A673 (cell line): Measurements from ENCODE around the gene ALDH1L1. TPM values are rescaled to one million over a fixed set of nuclear protein-coding genes. Genes with fewer than 3 reads are reported as not detected.

Experiments used
- BruUV-seq: library from RNA; stranded (reverse); fragments of 400-500 nt; replicated peaks from 2 replicates; lab custom pipeline; 2021; lab: Mats Ljungman, UMichigan
- CTCF ChIA-PET: fragments of 300-600 bp; sonication (Branson Sonifier 250); formaldehyde crosslinking; loops from one replicate; lab custom pipeline; 2022; ENCODE audit warnings: antibody characterized with exemption; lab: Charles Lee
- POLR2A ChIA-PET: fragments of 300-600 bp; sonication (Branson Sonifier 250); formaldehyde crosslinking; loops from one replicate; lab custom pipeline; 2022; ENCODE audit warnings: antibody characterized with exemption; ENCODE audit not compliant: low non-redundant PET; lab: Charles Lee
- DNase-seq: peaks from one replicate; pipeline ENCODE4 v3.0.0-alpha.2; 2015; ENCODE audit warnings: low spot score
- H3K27ac ChIP-seq: fragments of 200-600 bp; sonication (generic); 2 replicates; pipeline ENCODE4 v1.5.1; 2016; ENCODE audit warnings: mixed run types, low read depth, mild to moderate bottlenecking, mixed read lengths, antibody characterized with exemption, low read length; ENCODE audit not compliant: poor library complexity, severe bottlenecking
- H3K27me3 ChIP-seq: fragments of 200-600 bp; sonication (generic); replicated peaks from 2 replicates; pipeline ENCODE4 v1.6.1; 2017; ENCODE audit warnings: mixed run types, low read depth, mild to moderate bottlenecking, mixed read lengths, antibody characterized with exemption, low read length; ENCODE audit not compliant: insufficient read depth, poor library complexity
- H3K36me3 ChIP-seq: fragments of 200-600 bp; sonication (generic); 2 replicates; pipeline ENCODE4 v1.6.1; 2016; ENCODE audit warnings: mixed run types, mild to moderate bottlenecking, mixed read lengths, antibody characterized with exemption, low read length; ENCODE audit not compliant: insufficient read depth, poor library complexity, severe bottlenecking
- H3K4me1 ChIP-seq: fragments of 200-600 bp; sonication (generic); 2 replicates; pipeline ENCODE4 v1.6.1; 2017; ENCODE audit warnings: mixed run types, mild to moderate bottlenecking, mixed read lengths, antibody characterized with exemption, low read length; ENCODE audit not compliant: insufficient read depth, poor library complexity, severe bottlenecking
- H3K4me3 ChIP-seq: fragments of 200-600 bp; sonication (generic); 2 replicates; pipeline ENCODE4 v1.5.1; 2016; ENCODE audit warnings: low read depth, mixed run types, mild to moderate bottlenecking, mixed read lengths, low read length; ENCODE audit not compliant: poor library complexity, severe bottlenecking
- H3K9me3 ChIP-seq: fragments of 200-600 bp; sonication (generic); 2 replicates; pipeline ENCODE4 v1.6.1; 2016; ENCODE audit warnings: mixed run types, low read depth, mild to moderate bottlenecking, mixed read lengths, antibody characterized with exemption, low read length; ENCODE audit not compliant: poor library complexity, severe bottlenecking
- EZH2 ChIP-seq: fragments of 200-600 bp; sonication (generic); IDR thresholded peaks from 2 replicates; pipeline ENCODE4 v1.6.1; 2017; ENCODE audit warnings: borderline replicate concordance, low read depth, mild to moderate bottlenecking, mixed read lengths, antibody characterized with exemption, low read length; ENCODE audit not compliant: poor library complexity, severe bottlenecking
- intact Hi-C: fragments of 100-400 bp; cut with micrococcal nuclease; formaldehyde crosslinking; loops from one replicate; pipeline ENCODE4 v1.10.0; 2022; ENCODE audit not compliant: unreplicated experiment
- total RNA-seq: library from RNA; stranded (reverse); gene quantifications from 2 replicates; pipeline ENCODE4 v1.2.3, GENCODE V29; 2021
- TF ChIP-seq, protein P1 (sequence below): fragments of 300-800, 200-600 bp; sonication (generic); conservative IDR thresholded peaks from 2 replicates; pipeline ENCODE4 v1.5.1; 2017; ENCODE audit warnings: low read depth, mild to moderate bottlenecking, antibody characterized with exemption, low read length, moderate library complexity, mixed read lengths

Gene ALDH1L1
- total RNA-seq, 1 experiment from 2014 or later = 16.9 TPM

DNA sequence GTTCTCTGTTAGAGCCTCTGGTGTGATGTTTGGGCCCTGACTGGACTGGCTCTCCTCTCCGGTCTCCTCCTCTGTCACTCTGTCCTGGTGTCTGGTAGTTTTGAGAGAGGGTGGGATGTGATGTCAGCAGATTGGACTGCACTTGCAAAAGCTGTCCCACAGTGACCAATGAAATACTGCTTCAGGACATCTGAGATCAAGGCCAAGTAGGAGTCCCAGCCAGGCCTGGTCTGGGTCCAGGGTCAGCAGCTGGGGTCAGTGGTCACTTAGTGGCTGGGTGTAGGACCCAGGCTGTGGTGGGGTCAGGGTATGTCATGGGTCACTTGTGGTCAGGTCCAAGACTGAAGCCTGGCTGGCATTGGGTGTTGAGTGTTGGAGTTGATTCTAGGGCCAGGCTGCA is 20.9 kb downstream of the ALDH1L1 start:
- TF ChIP-seq, protein P1, sequence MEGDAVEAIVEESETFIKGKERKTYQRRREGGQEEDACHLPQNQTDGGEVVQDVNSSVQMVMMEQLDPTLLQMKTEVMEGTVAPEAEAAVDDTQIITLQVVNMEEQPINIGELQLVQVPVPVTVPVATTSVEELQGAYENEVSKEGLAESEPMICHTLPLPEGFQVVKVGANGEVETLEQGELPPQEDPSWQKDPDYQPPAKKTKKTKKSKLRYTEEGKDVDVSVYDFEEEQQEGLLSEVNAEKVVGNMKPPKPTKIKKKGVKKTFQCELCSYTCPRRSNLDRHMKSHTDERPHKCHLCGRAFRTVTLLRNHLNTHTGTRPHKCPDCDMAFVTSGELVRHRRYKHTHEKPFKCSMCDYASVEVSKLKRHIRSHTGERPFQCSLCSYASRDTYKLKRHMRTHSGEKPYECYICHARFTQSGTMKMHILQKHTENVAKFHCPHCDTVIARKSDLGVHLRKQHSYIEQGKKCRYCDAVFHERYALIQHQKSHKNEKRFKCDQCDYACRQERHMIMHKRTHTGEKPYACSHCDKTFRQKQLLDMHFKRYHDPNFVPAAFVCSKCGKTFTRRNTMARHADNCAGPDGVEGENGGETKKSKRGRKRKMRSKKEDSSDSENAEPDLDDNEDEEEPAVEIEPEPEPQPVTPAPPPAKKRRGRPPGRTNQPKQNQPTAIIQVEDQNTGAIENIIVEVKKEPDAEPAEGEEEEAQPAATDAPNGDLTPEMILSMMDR = no peak
- no peak for TF ChIP-seq EZH2
- intact Hi-C loops = no loop called here
- POLR2A ChIA-PET = no interaction called here
- DNase-seq = no peak
- H3K36me3 ChIP-seq = no peaks in the 10 kb centered on the region
- CTCF ChIA-PET = no interaction called here
- H3K4me3 ChIP-seq = no peak overlapping the region
- no peak overlapping the region for H3K27ac ChIP-seq
- no peaks in the 10 kb centered on the region for H3K9me3 ChIP-seq
- peaks cover 10% of the 10 kb centered on the region for H3K4me1 ChIP-seq
- BruUV-seq = no TSS peak
- no peaks in the 10 kb centered on the region for H3K27me3 ChIP-seq

DNA sequence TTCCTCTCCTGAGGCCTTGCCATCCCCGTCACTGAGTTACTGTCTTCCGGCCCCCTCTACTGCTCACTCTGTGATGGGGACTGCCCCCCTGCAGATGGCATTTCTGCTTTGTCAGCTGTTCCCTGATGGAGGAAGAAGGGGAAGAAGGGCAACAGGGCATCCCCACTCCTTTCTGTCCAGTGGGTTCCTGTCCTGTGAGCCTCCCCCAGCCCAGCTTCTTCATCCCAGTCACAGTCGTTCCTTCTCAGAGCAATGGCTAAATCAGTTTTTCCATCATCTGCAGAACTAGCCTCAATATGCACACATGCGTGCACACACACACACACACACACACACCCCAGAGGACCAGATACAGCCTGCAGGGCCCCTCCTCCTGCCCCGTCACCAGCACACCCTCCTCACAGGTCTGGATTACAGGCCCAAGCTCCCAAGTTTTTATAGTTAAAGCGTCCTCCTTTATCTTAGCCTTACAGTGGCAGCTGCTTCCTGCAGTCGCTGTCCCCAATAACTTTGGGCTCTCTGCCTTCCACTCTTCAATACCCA is 21.4 kb downstream of the ALDH1L1 start:
- Histone ChIP-seq H3K36me3 (no peaks in the 10 kb centered on the region), H3K4me3 (no peak overlapping the region), H3K27me3 (no peaks in the 10 kb centered on the region), H3K4me1 (peaks cover 10% of the 10 kb centered on the region), H3K27ac (no peak overlapping the region), H3K9me3 (no peaks in the 10 kb centered on the region)
- POLR2A ChIA-PET = no interaction called here
- CTCF ChIA-PET = no interaction called here
- BruUV-seq = no TSS peak
- TF ChIP-seq EZH2 = no peak
- TF ChIP-seq, protein P1 = no peak
- no peak for DNase-seq
- intact Hi-C loops = no loop called here

DNA sequence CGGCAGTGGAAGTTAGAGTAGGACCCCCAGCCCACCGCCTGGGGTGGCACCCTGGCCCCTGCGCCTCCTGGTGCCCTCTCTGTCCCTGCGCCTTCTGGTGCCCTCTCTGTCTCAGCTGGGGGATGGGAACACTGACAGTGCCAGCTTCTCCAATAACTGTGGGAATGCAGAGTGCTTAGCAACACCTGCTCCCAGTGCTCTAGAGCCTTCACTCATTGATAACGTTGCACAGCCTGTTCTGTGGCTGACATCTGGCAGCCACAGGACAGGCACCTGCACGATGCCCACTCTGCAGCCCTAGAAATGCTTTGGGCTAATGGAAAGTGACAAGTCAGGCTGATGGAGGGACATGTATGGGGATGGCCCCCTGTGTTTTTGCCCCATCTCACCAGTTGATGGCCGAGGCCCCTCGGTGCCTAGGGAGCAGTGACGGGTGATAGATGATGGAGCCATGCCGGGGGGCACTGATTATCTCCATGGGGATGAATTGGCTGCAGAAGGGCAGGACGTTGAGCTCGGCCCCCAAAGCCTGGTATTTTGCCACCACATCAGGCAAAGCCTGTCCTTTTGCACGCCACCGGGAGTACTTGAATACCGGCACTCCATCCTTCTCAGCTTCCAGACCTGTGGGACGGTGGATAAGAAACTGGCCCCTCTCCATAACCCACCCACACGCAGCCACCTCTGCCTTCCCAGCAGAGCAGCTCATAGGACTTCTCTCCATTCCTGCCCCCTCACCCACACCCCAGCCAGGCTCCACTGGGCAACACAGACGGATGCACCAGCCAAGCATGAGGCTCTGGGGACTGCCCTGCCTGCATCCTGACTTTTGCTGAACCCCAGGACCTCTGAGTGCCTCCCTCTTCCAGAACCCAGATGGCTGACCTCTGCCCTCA is 22.1 kb downstream of the ALDH1L1 start:
- POLR2A ChIA-PET = no interaction called here
- intact Hi-C loops = no loop called here
- DNase-seq = no peak
- no peaks in the 10 kb centered on the region for H3K9me3 ChIP-seq
- CTCF ChIA-PET = no interaction called here
- H3K27me3 ChIP-seq = no peaks in the 10 kb centered on the region
- no peak overlapping the region for H3K27ac ChIP-seq
- H3K4me3 ChIP-seq = no peak overlapping the region
- no TSS peak for BruUV-seq
- TF ChIP-seq, protein P1 = no peak
- TF ChIP-seq EZH2 = no peak
- no peaks in the 10 kb centered on the region for H3K36me3 ChIP-seq
- peaks cover 10% of the 10 kb centered on the region for H3K4me1 ChIP-seq
